ENCODE measurements around the gene PRSS8. TPM values are rescaled to one million over a fixed set of nuclear protein-coding genes. Genes with fewer than 3 reads are reported as not detected.

The PRSS8 gene
- total RNA-seq, 1 donor from 2014 or later: 17.6 TPM

Small RNA genes lying within 50 kb of the gene (small RNA-seq; reads per million reads assigned to genes)
- not detected for gene AC009088.4 (ENCODE audit: low replicate concordance)
- gene NDUFA3P6 (ENCODE audit: low replicate concordance): not detected

Other genes starting within 250 kb of the PRSS8 start
- gene BCL7C, start 241.7 kb downstream of the PRSS8 start, total RNA-seq: 24.2 TPM
- 2.1 TPM for gene CTF1, start 239.1 kb downstream of the PRSS8 start, total RNA-seq
- gene FBXL19, start 212.2 kb downstream of the PRSS8 start, total RNA-seq: 9.3 TPM
- gene ORAI3, start 186.7 kb downstream of the PRSS8 start, total RNA-seq: 15.7 TPM
- 4.6 TPM for gene SETD1A, start 178.0 kb downstream of the PRSS8 start, total RNA-seq
- 15.9 TPM for gene HSD3B7, start 150.5 kb downstream of the PRSS8 start, total RNA-seq
- 0.92 TPM for gene STX1B, start 125.1 kb downstream of the PRSS8 start, total RNA-seq
- 26.8 TPM for gene STX4, start 102.2 kb downstream of the PRSS8 start, total RNA-seq
- 5.0 TPM for gene ZNF668, start 61.5 kb downstream of the PRSS8 start, total RNA-seq
- 14.7 TPM for gene ZNF646, start 61.3 kb downstream of the PRSS8 start, total RNA-seq
- gene PRSS53, start 46.8 kb downstream of the PRSS8 start, total RNA-seq: 2.9 TPM
- 64.2 TPM for gene VKORC1, start 40.9 kb downstream of the PRSS8 start, total RNA-seq
- gene BCKDK, start 27.3 kb downstream of the PRSS8 start, total RNA-seq: 13.0 TPM
- 55.5 TPM for gene KAT8, start 18.1 kb downstream of the PRSS8 start, total RNA-seq
- not detected for gene PRSS36, start 14.3 kb upstream of the PRSS8 start, total RNA-seq
- 82.2 TPM for gene FUS, start 44.4 kb upstream of the PRSS8 start, total RNA-seq
- gene PYCARD, start 67.0 kb upstream of the PRSS8 start, total RNA-seq: 15.2 TPM
- 117 TPM for gene TRIM72, start 78.4 kb upstream of the PRSS8 start, total RNA-seq
- not detected for gene PYDC1, start 81.4 kb upstream of the PRSS8 start, total RNA-seq
- 4.1 TPM for gene ITGAM, start 124.2 kb upstream of the PRSS8 start, total RNA-seq
- 2.7 TPM for gene ITGAX, start 219.4 kb upstream of the PRSS8 start, total RNA-seq

All from tongue (tissue), 2 donors.